Heart left ventricle (tissue), 16 donors: Measurements from ENCODE around the gene COBL. TPM values are rescaled to one million over a fixed set of nuclear protein-coding genes. Genes with fewer than 3 reads are reported as not detected.
A peak's percentile ranks its signal among the peaks of the same experiment; 100 is the strongest.

Source experiments
- ATAC-seq, 4 donors: fragments of 200-7000 bp; cut with Tn5 transposase; one replicate each; pipeline ENCODE4 v1.9.1; 2020 to 2022; ENCODE audit warnings: moderate library complexity in 4 of 4, mild to moderate bottlenecking in 3 of 4, moderate number of reproducible peaks in 1 of 4
- DNase-seq, 5 donors: peaks; one replicate each; pipeline ENCODE4 v3.0.0-alpha.2; 2020
- H3K27ac ChIP-seq, 12 donors: fragments of 200-600 bp; sonication (generic) in 4 of 12; one replicate each; pipeline versions ENCODE4 v1.5.0 to v1.8.0; 2016 to 2022; ENCODE audit warnings: mild to moderate bottlenecking in 2 of 12
- H3K27me3 ChIP-seq, 9 donors: fragments of 200-600 bp; sonication (generic) in 2 of 9; one replicate each; pipeline versions ENCODE4 v1.5.1 to v1.8.0; 2016 to 2022; ENCODE audit warnings: mild to moderate bottlenecking in 3 of 9
- H3K36me3 ChIP-seq, 9 donors: fragments of 200-600 bp; sonication (generic) in 2 of 9; one replicate each; pipeline versions ENCODE4 v1.5.0 to v1.8.0; 2018 to 2022; ENCODE audit warnings: mild to moderate bottlenecking in 2 of 9
- H3K4me1 ChIP-seq, 12 donors: fragments of 200-600 bp; sonication (generic) in 4 of 12; one replicate each; pipeline versions ENCODE4 v1.5.0 to v1.8.0; 2016 to 2022; ENCODE audit warnings: mild to moderate bottlenecking in 3 of 12
- H3K4me3 ChIP-seq, 12 donors: fragments of 200-600 bp; sonication (generic) in 4 of 12; one replicate each; pipeline versions ENCODE4 v1.5.0 to v1.8.0; 2017 to 2022; ENCODE audit warnings: mild to moderate bottlenecking in 9 of 12, moderate library complexity in 4 of 12
- H3K9me3 ChIP-seq, 12 donors: fragments of 200-600 bp; sonication (generic) in 4 of 12; one replicate each; pipeline versions ENCODE4 v1.5.0 to v1.8.0; 2016 to 2022; ENCODE audit warnings: mild to moderate bottlenecking in 1 of 12
- POLR2A ChIP-seq, 2 donors: fragments of 450-650 bp; IDR thresholded peaks; one replicate each; pipeline ENCODE4 v1.6.1; 2017; ENCODE audit warnings: antibody characterized with exemption in 2 of 2, mild to moderate bottlenecking in 2 of 2, moderate library complexity in 2 of 2
- WGBS, 4 donors: extraction: QIAGEN DNeasy Blood & Tissue Kit in 2 of 4; methylation state at CpG; one replicate each; pipeline versions ENCODE4 v1.1.5 to v1.1.7; 2013 to 2018; 5-methylcytosine and 5-hydroxymethylcytosine counted together
- intact Hi-C, 10 donors: fragments of 100-400 bp; cut with DNase I; formaldehyde crosslinking; loops; one replicate each; pipeline versions ENCODE4 v1.11.1 to v1.14.2; 2022
- polyA plus RNA-seq, 2 donors: library from polyadenylated mRNA; stranded (reverse); fragments of 200-250 nt; gene quantifications; one replicate each; pipeline ENCODE4 v1.2.3, GENCODE V29; 2013
- total RNA-seq, 9 donors: library from RNA; depleted of rRNA in 2 of 9; stranded (reverse); fragments of >200 nt in 2 of 9; fragmentation: NEBNext Ultra II Directional in 3 of 9; extraction: Animal tissue kit (Norgen Biotek cat#: 25700) in 3 of 9; gene quantifications; one replicate each; pipeline versions ENCODE4 v1.1.0 to v1.2.4, GENCODE V29; 2016 to 2023
- TF ChIP-seq, protein P1 (sequence below), 12 donors: fragments of 200-600 bp; sonication (generic) in 4 of 12; IDR thresholded peaks; one replicate each; pipeline versions ENCODE4 v1.5.0 to v1.8.0; 2018 to 2022; ENCODE audit warnings: antibody characterized with exemption in 12 of 12, mild to moderate bottlenecking in 5 of 12
- donor health status: ischemic (EF 13 %, LVEDD 7.1; RV severe dilation, severe dysfunction).
- donor health status: healthy with polysubstance abuse.
- donor health status: DM: no; HTN: yes; CAD: no.
- donor health status: DM: no; HTN: no; CAD: no.
- donor health status: ischemic (EF 25% LVEDD 6.9; RV normal size, moderate dysfunction).
- donor health status: ischemic (EF 25% LVEDD 5.7; RV mildly dilated, moderate dysfunction).
- donor health status: healthy.
- donor health status: DM: yes; HTN: yes; CAD: no.
- donor health status: ischemic (EF 35%, LVEDD 5.7; RV mildly dilated, moderate dysfunction).
- donor health status: nonischemic (EF 11% LVEDD 7.7; RV severe dilation, severe dysfunction).
- donor health status: DM: yes; HTN: yes; CAD: no.
- donor health status: PGD.
- donor health status: ischemic (EF 29% LVEDD 5.4; RV normal size, mild dysfunction).
- donor health status: nonischemic (EF 23%, LVEDD 6.1; RV moderate dilation, normal function).

The COBL gene
- total and polyA plus RNA-seq, 11 donors: 25.9 to 123 (median 80.4) TPM

DNA sequence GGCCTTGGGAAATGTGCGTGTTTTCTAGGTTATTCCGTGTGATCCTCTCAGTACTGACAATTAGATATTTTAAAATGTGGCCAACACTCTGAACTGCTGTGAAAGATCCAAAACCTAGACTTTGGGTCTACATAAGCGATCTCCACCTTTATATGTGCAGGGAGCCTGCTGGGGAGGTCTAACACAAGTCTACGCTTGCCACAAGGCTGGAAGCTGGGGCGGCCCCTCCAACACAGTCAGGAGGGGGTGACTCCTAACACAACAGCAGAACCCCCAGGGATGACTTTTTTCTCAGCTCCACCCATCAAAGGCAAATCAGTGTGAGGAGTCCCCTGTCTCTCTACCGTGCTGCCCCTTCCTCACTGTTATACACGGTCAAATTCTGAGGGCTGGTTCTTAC, 202.6 kb downstream of the COBL start:
- ATAC-seq: no peak
- no peak overlapping the region for H3K27ac ChIP-seq
- H3K4me1 ChIP-seq: no peaks in the 10 kb centered on the region
- no peak for TF ChIP-seq POLR2A (IDR thresholded peaks at IDR 0.05)
- TF ChIP-seq, protein P1, sequence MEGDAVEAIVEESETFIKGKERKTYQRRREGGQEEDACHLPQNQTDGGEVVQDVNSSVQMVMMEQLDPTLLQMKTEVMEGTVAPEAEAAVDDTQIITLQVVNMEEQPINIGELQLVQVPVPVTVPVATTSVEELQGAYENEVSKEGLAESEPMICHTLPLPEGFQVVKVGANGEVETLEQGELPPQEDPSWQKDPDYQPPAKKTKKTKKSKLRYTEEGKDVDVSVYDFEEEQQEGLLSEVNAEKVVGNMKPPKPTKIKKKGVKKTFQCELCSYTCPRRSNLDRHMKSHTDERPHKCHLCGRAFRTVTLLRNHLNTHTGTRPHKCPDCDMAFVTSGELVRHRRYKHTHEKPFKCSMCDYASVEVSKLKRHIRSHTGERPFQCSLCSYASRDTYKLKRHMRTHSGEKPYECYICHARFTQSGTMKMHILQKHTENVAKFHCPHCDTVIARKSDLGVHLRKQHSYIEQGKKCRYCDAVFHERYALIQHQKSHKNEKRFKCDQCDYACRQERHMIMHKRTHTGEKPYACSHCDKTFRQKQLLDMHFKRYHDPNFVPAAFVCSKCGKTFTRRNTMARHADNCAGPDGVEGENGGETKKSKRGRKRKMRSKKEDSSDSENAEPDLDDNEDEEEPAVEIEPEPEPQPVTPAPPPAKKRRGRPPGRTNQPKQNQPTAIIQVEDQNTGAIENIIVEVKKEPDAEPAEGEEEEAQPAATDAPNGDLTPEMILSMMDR (IDR thresholded peaks at IDR 0.05): no peak
- H3K4me3 ChIP-seq: no peak overlapping the region
- 89 to 96% (median 93%) methylated on average over 7 of the region's 7 CpGs for WGBS, 4 donors
- H3K9me3 ChIP-seq: peaks cover 0 to 17% (median 0%) of the 10 kb centered on the region in 12 donors
- no peaks in the 10 kb centered on the region for H3K36me3 ChIP-seq
- no peaks in the 10 kb centered on the region for H3K27me3 ChIP-seq
- intact Hi-C loops: no loop called here
- no peak for DNase-seq

DNA sequence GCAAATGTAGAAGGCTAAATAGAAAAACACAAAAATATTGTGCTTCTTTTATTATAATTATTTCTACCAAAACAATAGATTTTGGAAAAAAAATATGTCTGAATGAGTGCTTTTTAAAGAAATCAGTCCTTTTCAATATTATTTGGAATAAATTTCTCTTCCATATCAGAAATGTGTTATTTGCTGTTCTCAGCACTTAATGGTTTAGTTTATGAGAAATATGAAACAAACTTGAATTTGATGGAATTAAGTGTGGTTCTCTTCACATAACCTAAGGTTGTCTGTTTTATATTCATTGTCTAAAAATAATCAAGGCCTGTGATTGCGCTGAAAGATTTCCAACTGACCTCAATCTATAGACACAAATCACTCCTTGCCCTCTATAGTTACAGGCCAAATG, 203.0 kb downstream of the COBL start:
- TF ChIP-seq, protein P1 (IDR thresholded peaks at IDR 0.05): no peak
- TF ChIP-seq POLR2A (IDR thresholded peaks at IDR 0.05): no peak
- Histone ChIP-seq H3K4me3 (no peak overlapping the region), H3K27ac (no peak overlapping the region), H3K27me3 (no peaks in the 10 kb centered on the region), H3K4me1 (no peaks in the 10 kb centered on the region), H3K36me3 (no peaks in the 10 kb centered on the region), H3K9me3 (peaks cover 0 to 17% (median 0%) of the 10 kb centered on the region in 12 donors)
- ATAC-seq (no peak), DNase-seq (no peak)
- 96 to 100% (median 98%) methylated on average over 1 of the region's 1 CpG for WGBS, 4 donors
- intact Hi-C loops: no loop called here

DNA sequence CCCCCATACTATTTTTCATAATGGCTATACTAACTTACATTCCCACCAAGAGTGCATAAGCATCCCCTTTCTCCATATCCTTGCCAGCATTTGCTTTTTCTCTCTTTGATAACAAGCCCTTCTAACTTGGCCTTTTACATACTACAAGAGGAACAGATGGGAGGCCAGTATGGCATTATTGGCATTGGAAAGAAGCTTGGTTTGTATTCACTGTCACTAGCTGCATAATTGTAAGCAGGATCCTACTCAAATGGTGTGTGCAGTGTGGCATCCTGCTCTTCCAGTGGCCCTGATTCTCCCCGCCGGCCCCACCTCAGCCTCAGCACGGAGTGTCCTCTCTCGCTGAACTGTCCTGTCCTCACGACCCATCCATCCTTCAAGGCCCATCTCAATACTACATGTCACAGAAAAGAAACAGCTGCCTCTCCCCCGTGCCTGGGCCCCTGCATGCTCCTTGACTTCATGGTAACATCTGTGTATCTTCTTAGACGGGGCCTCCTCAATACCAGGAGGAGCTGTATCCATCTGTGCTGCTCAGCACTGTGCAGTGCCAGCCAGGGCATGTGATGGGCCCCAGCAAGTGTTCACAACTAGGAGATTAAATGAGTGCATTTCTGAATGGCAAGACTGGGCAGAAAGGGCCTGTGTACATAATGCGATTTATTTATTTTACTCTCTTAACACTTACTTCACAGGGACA, 205.2 kb downstream of the COBL start:
- Histone ChIP-seq H3K27ac (no peak overlapping the region), H3K36me3 (no peaks in the 10 kb centered on the region), H3K4me3 (no peak overlapping the region), H3K9me3 (peaks cover 0 to 14% (median 0%) of the 10 kb centered on the region in 12 donors), H3K27me3 (no peaks in the 10 kb centered on the region), H3K4me1 (no peaks in the 10 kb centered on the region)
- peak in 1 of 4 donors; percentile 22 for ATAC-seq
- TF ChIP-seq, protein P1 (IDR thresholded peaks at IDR 0.05): no peak
- TF ChIP-seq POLR2A (IDR thresholded peaks at IDR 0.05): no peak
- WGBS, 4 donors: 81 to 89% (median 87%) methylated on average over 8 of the region's 8 CpGs
- intact Hi-C loops: no loop called here
- no peak for DNase-seq

DNA sequence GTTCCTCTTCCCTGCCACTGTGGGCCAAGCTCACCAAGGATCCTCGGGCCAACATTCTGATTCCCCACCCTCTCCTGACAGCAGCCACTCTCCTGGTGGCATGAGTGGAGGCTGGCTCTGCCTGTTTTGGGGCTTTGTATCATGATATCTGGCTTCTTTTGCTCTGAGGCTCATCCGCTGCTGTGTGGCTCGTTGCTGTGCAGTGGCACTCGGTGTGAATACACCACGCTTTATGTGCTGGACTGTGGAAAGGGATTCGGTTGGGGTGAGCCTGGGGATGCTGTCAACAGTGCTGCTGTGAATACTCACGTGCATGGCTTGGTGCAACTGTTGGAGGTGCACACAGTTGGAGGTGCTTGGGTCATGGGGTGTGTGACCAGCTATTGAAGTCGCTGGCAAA, 208.5 kb downstream of the COBL start:
- DNase-seq: no peak
- no peaks in the 10 kb centered on the region for H3K9me3 ChIP-seq
- H3K4me3 ChIP-seq: no peak overlapping the region
- no peaks in the 10 kb centered on the region for H3K27me3 ChIP-seq
- intact Hi-C loops: no loop called here
- no peak for ATAC-seq
- H3K4me1 ChIP-seq: no peaks in the 10 kb centered on the region
- H3K27ac ChIP-seq: no peak overlapping the region
- H3K36me3 ChIP-seq: no peaks in the 10 kb centered on the region
- 77 to 89% (median 79%) methylated on average over 8 of the region's 8 CpGs for WGBS, 4 donors
- no peak for TF ChIP-seq POLR2A (IDR thresholded peaks at IDR 0.05)
- TF ChIP-seq, protein P1 (IDR thresholded peaks at IDR 0.05): no peak
